ENCODE results near the gene LGR6. TPM values are rescaled to one million over a fixed set of nuclear protein-coding genes. Genes with fewer than 3 reads are reported as not detected.

Gene LGR6
- total and polyA plus RNA-seq, 2 experiments from 2014 or later = 0.80 to 1.5 TPM

DNA sequence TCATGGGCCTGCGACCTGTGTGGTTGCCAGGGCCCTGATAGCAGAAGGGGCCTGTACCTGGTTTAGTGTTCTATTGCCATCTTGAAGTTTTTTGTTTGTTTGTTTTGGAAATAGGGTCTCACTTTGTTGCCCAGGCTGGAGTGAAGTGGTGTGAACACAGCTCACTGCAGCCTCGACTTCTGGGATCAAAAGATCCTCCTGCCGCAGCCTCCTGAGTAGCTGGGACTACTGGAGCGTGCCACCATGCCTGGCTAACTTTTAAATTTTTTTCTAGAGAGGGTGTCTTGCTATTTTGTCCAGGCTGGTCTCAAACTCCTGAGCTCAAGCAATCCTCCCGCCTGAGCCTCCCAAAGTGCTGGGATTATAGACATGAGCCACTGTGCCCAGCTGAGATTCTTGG is 75.2 kb downstream of the LGR6 start:
- H3K9me2 ChIP-seq (replicated peaks; ENCODE audit: insufficient read depth) = no peaks in the 10 kb centered on the region
- H3K27me3 ChIP-seq = peaks cover 13% of the 10 kb centered on the region
- no peak overlapping the region for H3K4me2 ChIP-seq
- H3K4me3 ChIP-seq = no peak overlapping the region
- no peak overlapping the region for H2AFZ ChIP-seq
- no peaks in the 10 kb centered on the region for H3K79me2 ChIP-seq
- WGBS (ENCODE audit: low lambda C conversion rate, missing lambda C conversion rate) = 89% methylated on average over 5 of the region's 5 CpGs
- DNase-seq (ENCODE audit: low spot score) = no peak
- no peaks in the 10 kb centered on the region for H3K9me3 ChIP-seq (ENCODE audit: low read depth)
- no peaks in the 10 kb centered on the region for H3K36me3 ChIP-seq (replicated peaks; ENCODE audit: insufficient read depth, low read depth)
- no peak for TF ChIP-seq EZH2phosphoT487 (IDR thresholded peaks at IDR 0.05; ENCODE audit: low read depth, severe bottlenecking, unreplicated experiment)
- no peak for TF ChIP-seq EZH2 (IDR thresholded peaks at IDR 0.05; ENCODE audit: borderline replicate concordance)
- TF ChIP-seq, protein P1, sequence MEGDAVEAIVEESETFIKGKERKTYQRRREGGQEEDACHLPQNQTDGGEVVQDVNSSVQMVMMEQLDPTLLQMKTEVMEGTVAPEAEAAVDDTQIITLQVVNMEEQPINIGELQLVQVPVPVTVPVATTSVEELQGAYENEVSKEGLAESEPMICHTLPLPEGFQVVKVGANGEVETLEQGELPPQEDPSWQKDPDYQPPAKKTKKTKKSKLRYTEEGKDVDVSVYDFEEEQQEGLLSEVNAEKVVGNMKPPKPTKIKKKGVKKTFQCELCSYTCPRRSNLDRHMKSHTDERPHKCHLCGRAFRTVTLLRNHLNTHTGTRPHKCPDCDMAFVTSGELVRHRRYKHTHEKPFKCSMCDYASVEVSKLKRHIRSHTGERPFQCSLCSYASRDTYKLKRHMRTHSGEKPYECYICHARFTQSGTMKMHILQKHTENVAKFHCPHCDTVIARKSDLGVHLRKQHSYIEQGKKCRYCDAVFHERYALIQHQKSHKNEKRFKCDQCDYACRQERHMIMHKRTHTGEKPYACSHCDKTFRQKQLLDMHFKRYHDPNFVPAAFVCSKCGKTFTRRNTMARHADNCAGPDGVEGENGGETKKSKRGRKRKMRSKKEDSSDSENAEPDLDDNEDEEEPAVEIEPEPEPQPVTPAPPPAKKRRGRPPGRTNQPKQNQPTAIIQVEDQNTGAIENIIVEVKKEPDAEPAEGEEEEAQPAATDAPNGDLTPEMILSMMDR (IDR thresholded peaks at IDR 0.05; ENCODE audit: poor library complexity) = no peak
- no peaks in the 10 kb centered on the region for H4K20me1 ChIP-seq (ENCODE audit: insufficient read depth, poor library complexity, severe bottlenecking)
- no peaks in the 10 kb centered on the region for H3K4me1 ChIP-seq (ENCODE audit: insufficient read depth)
- H3K27ac ChIP-seq = no peak overlapping the region

DNA sequence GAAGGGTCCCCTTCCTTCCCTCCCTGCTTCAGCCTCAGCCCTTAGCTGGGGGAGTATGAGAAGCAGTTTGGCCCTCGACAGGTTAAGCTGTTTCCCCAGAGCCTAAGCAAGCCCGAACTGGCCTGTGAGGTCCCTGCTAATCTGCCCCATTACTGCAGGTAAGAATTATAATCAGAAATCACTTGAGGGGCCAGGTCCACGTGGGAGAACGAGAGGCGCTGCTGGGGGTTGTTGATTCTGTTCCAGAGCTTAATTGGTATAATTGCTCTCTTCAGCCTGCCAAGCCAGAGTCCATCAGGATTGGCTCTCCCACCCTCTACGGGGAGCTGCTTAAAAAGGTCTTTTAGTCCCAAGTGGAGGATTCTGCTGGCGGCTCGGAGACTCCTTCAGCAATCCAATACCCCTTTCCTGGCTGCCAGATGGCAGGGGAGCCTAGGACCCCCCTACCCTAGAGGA is 77.3 kb downstream of the LGR6 start:
- Histone ChIP-seq H3K79me2 (no peaks in the 10 kb centered on the region), H3K9me3 (ENCODE audit: low read depth) (no peaks in the 10 kb centered on the region), H3K27ac (no peak overlapping the region), H4K20me1 (ENCODE audit: insufficient read depth, poor library complexity, severe bottlenecking) (no peaks in the 10 kb centered on the region), H3K36me3 (replicated peaks; ENCODE audit: insufficient read depth, low read depth) (no peaks in the 10 kb centered on the region), H3K4me2 (no peak overlapping the region), H2AFZ (no peak overlapping the region), H3K27me3 (peaks cover 5% of the 10 kb centered on the region), H3K4me3 (no peak overlapping the region), H3K9me2 (replicated peaks; ENCODE audit: insufficient read depth) (no peaks in the 10 kb centered on the region), H3K4me1 (ENCODE audit: insufficient read depth) (no peaks in the 10 kb centered on the region)
- TF ChIP-seq EZH2phosphoT487 (IDR thresholded peaks at IDR 0.05; ENCODE audit: low read depth, severe bottlenecking, unreplicated experiment) (no peak), EZH2 (IDR thresholded peaks at IDR 0.05; ENCODE audit: borderline replicate concordance) (no peak)
- TF ChIP-seq, protein P1 (IDR thresholded peaks at IDR 0.05; ENCODE audit: poor library complexity) = no peak
- WGBS (ENCODE audit: low lambda C conversion rate, missing lambda C conversion rate) = 68% methylated on average over 8 of the region's 8 CpGs
- DNase-seq (ENCODE audit: low spot score) = no peak

DNA sequence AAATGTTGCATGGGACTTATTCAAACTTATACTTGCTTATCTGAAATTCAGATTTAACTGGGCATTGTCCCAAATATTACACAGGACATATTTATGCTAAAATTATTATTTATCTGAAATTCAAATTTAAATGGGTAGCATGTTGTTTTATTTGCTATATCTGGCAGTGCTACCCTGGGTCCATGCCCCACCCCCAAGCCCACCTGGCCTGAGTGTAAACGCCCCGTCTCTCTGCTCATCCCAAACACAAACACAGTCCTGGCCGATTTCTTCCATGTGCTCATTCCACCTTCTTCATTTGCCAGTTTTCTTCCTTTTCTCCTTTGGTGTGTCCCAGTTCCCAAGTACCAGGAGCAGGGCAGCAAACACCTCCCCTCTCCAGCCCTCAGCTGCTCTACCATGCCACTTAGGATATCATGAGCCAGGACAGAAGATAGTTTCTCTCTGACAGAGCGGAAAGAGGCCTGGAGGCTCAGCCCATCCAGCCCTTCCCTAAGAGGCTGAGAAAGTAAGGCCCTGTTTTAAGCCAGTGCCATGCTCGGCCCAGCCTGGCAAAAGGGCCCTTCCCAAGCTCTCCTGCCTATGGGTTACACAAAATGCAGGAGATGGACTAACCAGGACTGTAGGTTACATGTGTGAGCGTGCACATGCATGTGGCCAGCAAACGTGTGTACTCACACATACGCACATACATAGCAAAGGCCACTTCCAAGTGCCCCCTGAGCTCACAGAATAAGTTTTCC is 78.7 kb downstream of the LGR6 start:
- Histone ChIP-seq H2AFZ (no peak overlapping the region), H3K9me3 (ENCODE audit: low read depth) (no peaks in the 10 kb centered on the region)
- WGBS (ENCODE audit: low lambda C conversion rate, missing lambda C conversion rate) = 84% methylated on average over 8 of the region's 8 CpGs

More for the DNA sequence above, 78.7 kb downstream of the LGR6 start:
- no peaks in the 10 kb centered on the region for H4K20me1 ChIP-seq (ENCODE audit: insufficient read depth, poor library complexity, severe bottlenecking)
- no peak overlapping the region for H3K4me3 ChIP-seq
- TF ChIP-seq EZH2phosphoT487 (IDR thresholded peaks at IDR 0.05; ENCODE audit: low read depth, severe bottlenecking, unreplicated experiment) (no peak), EZH2 (IDR thresholded peaks at IDR 0.05; ENCODE audit: borderline replicate concordance) (no peak)
- TF ChIP-seq, protein P1 (IDR thresholded peaks at IDR 0.05; ENCODE audit: poor library complexity) = no peak
- no peak overlapping the region for H3K4me2 ChIP-seq
- H3K9me2 ChIP-seq (replicated peaks; ENCODE audit: insufficient read depth) = no peaks in the 10 kb centered on the region
- no peaks in the 10 kb centered on the region for H3K79me2 ChIP-seq
- no peak overlapping the region for H3K27ac ChIP-seq
- H3K27me3 ChIP-seq = peaks cover 5% of the 10 kb centered on the region
- H3K4me1 ChIP-seq (ENCODE audit: insufficient read depth) = no peaks in the 10 kb centered on the region
- H3K36me3 ChIP-seq (replicated peaks; ENCODE audit: insufficient read depth, low read depth) = no peaks in the 10 kb centered on the region
- DNase-seq (ENCODE audit: low spot score) = no peak

All from hepatocyte (in vitro differentiated cells).